HepG2 (cell line): ENCODE measurements around the gene BCAR3. TPM values are rescaled to one million over a fixed set of nuclear protein-coding genes. Genes with fewer than 3 reads are reported as not detected.

Experiments used
- ATAC-seq: fragments of 200-7000 bp; cut with Tn5 transposase; 3 replicates; pipeline ENCODE4 v1.9.1; 2020; ENCODE audit warnings: mild to moderate bottlenecking, moderate library complexity
- BruUV-seq: library from RNA; stranded (reverse); fragments of 400-500 nt; replicated peaks from 2 replicates; lab custom pipeline; 2021; lab: Mats Ljungman, UMichigan
- CTCF ChIA-PET: fragments of 300-600 bp; formaldehyde crosslinking; extraction: SDS; loops from one replicate; lab custom pipeline; 2021; ENCODE audit warnings: low total read pairs, inconsistent platforms, low intra/inter-chr PET ratio; lab: Yijun Ruan, JAX
- POLR2A ChIA-PET: fragments of 350-600 bp; sonication (Branson Sonifier 250); formaldehyde crosslinking; loops from one replicate; lab custom pipeline; 2020; ENCODE audit warnings: antibody characterized with exemption, inconsistent platforms; lab: Yijun Ruan, JAX
- DNase-seq: peaks from one replicate; pipeline ENCODE4 v3.0.0-alpha.2; 2015; ENCODE audit warnings: low spot score
- FAIRE-seq: peaks from 3 replicates; lab custom pipeline; 2011; peaks lifted over from hg19 to GRCh38; lab: Jason Lieb, UNC
- H2AFZ ChIP-seq: one replicate; pipeline ENCODE4 v1.6.1; 2011; ENCODE audit warnings: low read length, inconsistent platforms
- H3K27ac ChIP-seq: fragments of 300-600 bp; 3 replicates; pipeline ENCODE4 v1.8.0; 2011; ENCODE audit warnings: mixed run types, mild to moderate bottlenecking, mixed read lengths, low read length, inconsistent platforms; ENCODE audit not compliant: insufficient read depth; ENCODE audit errors: extremely low read length
- H3K27me3 ChIP-seq, 2 experiments: fragments of 200-600 bp in 1 of 2; 2 replicates in 1 of 2; 3 replicates in 1 of 2; pipeline versions ENCODE4 v1.6.0 to v1.8.0; 2011; ENCODE audit warnings: low read length in 2 of 2, mild to moderate bottlenecking in 2 of 2, moderate library complexity in 2 of 2, inconsistent platforms in 1 of 2; ENCODE audit not compliant: insufficient read depth in 2 of 2, control insufficient read depth in 1 of 2
- H3K36me3 ChIP-seq, 2 experiments: fragments of 200-600 bp in 1 of 2; replicated peaks in 1 of 2; 2 replicates in 1 of 2; 3 replicates in 1 of 2; pipeline versions ENCODE4 v1.5.1 to v1.8.0; 2011; ENCODE audit warnings: low read length in 2 of 2, inconsistent platforms in 1 of 2; ENCODE audit not compliant: insufficient read depth in 2 of 2, control insufficient read depth in 1 of 2
- H3K4me1 ChIP-seq: 2 replicates; pipeline ENCODE4 v1.5.1; 2012; ENCODE audit warnings: low read length, inconsistent platforms; ENCODE audit not compliant: insufficient read depth
- H3K4me2 ChIP-seq: 2 replicates; pipeline ENCODE4 v1.6.0; 2011; ENCODE audit warnings: low read depth, low read length, inconsistent platforms
- H3K4me3 ChIP-seq, 3 experiments: fragments of 200-600 bp in 1 of 3; sonication (generic), shearing (Covaris generic) in 1 of 3; replicated peaks in 1 of 3; 2 replicates each; pipeline ENCODE4 v1.5.1; 2011 to 2016; ENCODE audit warnings: low read length in 3 of 3, inconsistent platforms in 2 of 3, low read depth in 2 of 3, mild to moderate bottlenecking in 2 of 3, control low read depth in 1 of 3, mixed read lengths in 1 of 3; ENCODE audit not compliant: insufficient read depth in 1 of 3
- H3K79me2 ChIP-seq: one replicate; pipeline ENCODE4 v1.6.1; 2011; ENCODE audit warnings: low read length, inconsistent platforms; ENCODE audit not compliant: insufficient read depth
- H3K9ac ChIP-seq: 2 replicates; pipeline ENCODE4 v1.6.0; 2011; ENCODE audit warnings: mild to moderate bottlenecking, low read depth, low read length, inconsistent platforms; ENCODE audit not compliant: insufficient read depth
- H3K9me3 ChIP-seq: 2 replicates; pipeline ENCODE4 v1.5.1; 2012; ENCODE audit warnings: mild to moderate bottlenecking, low read length
- H4K20me1 ChIP-seq: 2 replicates; pipeline ENCODE4 v1.6.0; 2011; ENCODE audit warnings: inconsistent platforms, mild to moderate bottlenecking, low read length, moderate library complexity; ENCODE audit not compliant: insufficient read depth
- ARID2 ChIP-seq: sonication (generic); formaldehyde crosslinking; IDR thresholded peaks from 2 replicates; pipeline ENCODE4 v1.8.1; 2022; ENCODE audit warnings: mild to moderate bottlenecking, missing genetic modification reagents, borderline replicate concordance
- FIP1L1 ChIP-seq: fragments of 200-400 bp; formaldehyde crosslinking; IDR thresholded peaks from 2 replicates; pipeline ENCODE4 v1.6.1; 2018; ENCODE audit warnings: low read depth, mild to moderate bottlenecking, low read length, moderate library complexity, borderline replicate concordance; ENCODE audit not compliant: insufficient read depth
- ZNF770 ChIP-seq: sonication (generic); formaldehyde crosslinking; IDR thresholded peaks from 2 replicates; pipeline ENCODE4 v1.5.0; 2020; ENCODE audit warnings: mild to moderate bottlenecking, missing genetic modification reagents
- WGBS: methylation state at CpG from one replicate; pipeline ENCODE4 v1.1.6; 2017; ENCODE audit warnings: low lambda C conversion rate; 5-methylcytosine and 5-hydroxymethylcytosine counted together
- in situ Hi-C: cut with HindIII; loops from 2 replicates; pipeline ENCODE4 v1.10.0; 2017; ENCODE audit warnings: low pct_unique_long_range_greater_than_20kb; ENCODE audit not compliant: extremely low pct_ligation_motif_present
- intact Hi-C: fragments of 100-400 bp; cut with micrococcal nuclease; formaldehyde crosslinking; loops from one replicate; pipeline ENCODE4 v1.10.0; 2022; ENCODE audit not compliant: unreplicated experiment
- polyA plus RNA-seq, 8 experiments: library from polyadenylated mRNA; depleted of rRNA in 3 of 8; stranded (reverse) in 7 of 8; unstranded in 1 of 8; fragments of >200 nt; fragmentation: Illumina TruSeq in 4 of 8; extraction: Trizol in 4 of 8; gene quantifications; 2 replicates each; pipeline versions ENCODE4 v1.2.1 to v1.2.3, GENCODE V29; 2011 to 2016; ENCODE audit warnings: low read depth in 4 of 8, missing spikeins in 1 of 8, mixed read lengths in 1 of 8; ENCODE audit not compliant: insufficient read depth in 1 of 8
- total RNA-seq, 5 experiments: library from RNA; depleted of rRNA; stranded (reverse); fragments of >200 nt; fragmentation: Illumina TruSeq; extraction: Trizol; gene quantifications; 2 replicates each; pipeline ENCODE4 v1.2.3, GENCODE V29; 2016; ENCODE audit warnings: low read depth in 1 of 5

BCAR3 gene
- total and polyA plus RNA-seq, 2 of the 13 experiments (the other 11 are each of a cell fraction or from before 2014, with no cell fraction given), result 3.6 to 4.8 TPM

- TF ChIP-seq FIP1L1 (no peak), ZNF770 (CRISPR knock-in tag) (0 out of 2 replicates have a peak, but pooled peaks have one; percentile 17)
Observed at GRCh38 chr1:93629101-93630059, 52.3 kb downstream of the BCAR3 start (continued).

GRCh38 chr1:93628681-93629080, 53.0 kb downstream of the BCAR3 start:
- no peak overlapping the region for H3K9ac ChIP-seq
- no peak for TF ChIP-seq ARID2 (CRISPR knock-in tag)
- WGBS, result 93% methylated on average over 3 of the region's 3 CpGs
- no peaks in the 10 kb centered on the region for H3K9me3 ChIP-seq
- intact Hi-C loops (loop anchor here (1.0 kb wide), 2 partner anchors 186 to 190 kb away; no protein-coding TSS in a partner anchor), in situ Hi-C loops (loop anchor here (5.0 kb wide), 1 partner anchor 184 kb away; no protein-coding TSS in a partner anchor)
- ChIA-PET POLR2A (interaction anchor here (1.2 to 2.1 kb wide), 5 partner anchors 11 to 217 kb away, joined by 7 to 19 read pairs (median 9); no protein-coding TSS in a partner anchor), CTCF (interaction anchor here (1.7 to 5.3 kb wide), 4 partner anchors 52 to 222 kb away, joined by 8 to 89 read pairs (median 15); no protein-coding TSS in a partner anchor)
- ATAC-seq, result no peak
- H3K4me3 ChIP-seq, result no peak overlapping the region
- no peak overlapping the region for H2AFZ ChIP-seq
- BruUV-seq, result no TSS peak
- H3K4me1 ChIP-seq, result peaks cover 33% of the 10 kb centered on the region
- no peak overlapping the region for H3K4me2 ChIP-seq
- peaks cover 5% of the 10 kb centered on the region for H3K79me2 ChIP-seq
- H3K27ac ChIP-seq, result no peak overlapping the region
- H4K20me1 ChIP-seq, result no peaks in the 10 kb centered on the region
- DNase-seq, result no peak
- no peaks in the 10 kb centered on the region for H3K27me3 ChIP-seq
- no peak for FAIRE-seq
- peaks cover 0 to 5% of the 10 kb centered on the region in 2 experiments; a peak in 1 of 5 replicates for H3K36me3 ChIP-seq
